Mesothelial cell of epicardium (in vitro differentiated cells): ENCODE results near the gene SLC6A13. TPM values are rescaled to one million over a fixed set of nuclear protein-coding genes. Genes with fewer than 3 reads are reported as not detected.

Experiments
- DNase-seq, 2 experiments: peaks; one replicate each; pipeline ENCODE4 v3.0.0; 2021; ENCODE audit warnings: low spot score in 2 of 2; ENCODE audit not compliant: unreplicated experiment in 2 of 2
- H3K27ac Mint-ChIP-seq: 2 replicates; pipeline ENCODE4 v1.8.0; 2021; ENCODE audit warnings: mixed read lengths
- H3K27me3 Mint-ChIP-seq: 2 replicates; pipeline ENCODE4 v1.8.0; 2021; ENCODE audit warnings: low read depth, mixed read lengths
- H3K36me3 Mint-ChIP-seq: 2 replicates; pipeline ENCODE4 v1.8.0; 2021; ENCODE audit warnings: mixed read lengths
- H3K4me1 Mint-ChIP-seq: 2 replicates; pipeline ENCODE4 v1.8.0; 2021; ENCODE audit warnings: mixed read lengths
- H3K4me3 Mint-ChIP-seq: 2 replicates; pipeline ENCODE4 v1.8.0; 2021; ENCODE audit warnings: mild to moderate bottlenecking, moderate library complexity, mixed read lengths
- H3K9me3 Mint-ChIP-seq: 2 replicates; pipeline ENCODE4 v1.8.0; 2021; ENCODE audit warnings: mixed read lengths
- CTCF ChIP-seq: fragments of 200-600 bp; sonication (generic); IDR thresholded peaks from one replicate; pipeline ENCODE4 v1.5.0; 2021; ENCODE audit warnings: antibody characterized with exemption; ENCODE audit not compliant: unreplicated experiment
- total RNA-seq: library from RNA; stranded (reverse); gene quantifications from 3 replicates; pipeline ENCODE4 v1.2.1, GENCODE V29; 2021

Gene SLC6A13
- total RNA-seq, 1 donor from 2014 or later, result 1.2 TPM

- H3K4me1 Mint-ChIP-seq, result peaks cover 7% of the 10 kb centered on the region
- H3K36me3 Mint-ChIP-seq, result no peaks in the 10 kb centered on the region
- TF ChIP-seq CTCF, result no peak
- no peak for DNase-seq
- H3K27ac Mint-ChIP-seq, result no peak overlapping the region
- no peak overlapping the region for H3K4me3 Mint-ChIP-seq
- H3K9me3 Mint-ChIP-seq, result no peaks in the 10 kb centered on the region
- H3K27me3 Mint-ChIP-seq, result peaks cover 23% of the 10 kb centered on the region
These were observed 80.2 kb downstream of the SLC6A13 start for GRCh38 chr12:182381-182892.

GRCh38 chr12:181921-182320, 80.7 kb downstream of the SLC6A13 start:
- TF ChIP-seq CTCF, result no peak
- peaks cover 18% of the 10 kb centered on the region for H3K27me3 Mint-ChIP-seq
- H3K4me3 Mint-ChIP-seq, result no peak overlapping the region
- peaks cover 7% of the 10 kb centered on the region for H3K4me1 Mint-ChIP-seq
- no peak overlapping the region for H3K27ac Mint-ChIP-seq
- H3K36me3 Mint-ChIP-seq, result no peaks in the 10 kb centered on the region
- DNase-seq, result no peak
- no peaks in the 10 kb centered on the region for H3K9me3 Mint-ChIP-seq

GRCh38 chr12:180445-180844, 82.2 kb downstream of the SLC6A13 start:
- H3K4me3 Mint-ChIP-seq, result no peak overlapping the region
- H3K4me1 Mint-ChIP-seq, result peaks cover 11% of the 10 kb centered on the region
- H3K9me3 Mint-ChIP-seq, result no peaks in the 10 kb centered on the region
- no peaks in the 10 kb centered on the region for H3K36me3 Mint-ChIP-seq
- H3K27ac Mint-ChIP-seq, result no peak overlapping the region
- no peak for DNase-seq
- no peak for TF ChIP-seq CTCF
- peaks cover 4% of the 10 kb centered on the region for H3K27me3 Mint-ChIP-seq

- peaks cover 15% of the 10 kb centered on the region for H3K4me1 Mint-ChIP-seq
- H3K36me3 Mint-ChIP-seq, result no peaks in the 10 kb centered on the region
- no peak for TF ChIP-seq CTCF
- DNase-seq, result no peak
- peaks cover 3% of the 10 kb centered on the region for H3K27me3 Mint-ChIP-seq
- no peak overlapping the region for H3K27ac Mint-ChIP-seq
- no peaks in the 10 kb centered on the region for H3K9me3 Mint-ChIP-seq
- H3K4me3 Mint-ChIP-seq, result no peak overlapping the region
These were observed 82.8 kb downstream of the SLC6A13 start for GRCh38 chr12:179885-180284.

GRCh38 chr12:179131-179884, 83.3 kb downstream of the SLC6A13 start:
- Mint-ChIP-seq H3K4me3 (no peak overlapping the region), H3K4me1 (peaks cover 16% of the 10 kb centered on the region), H3K27ac (no peak overlapping the region), H3K9me3 (no peaks in the 10 kb centered on the region), H3K36me3 (no peaks in the 10 kb centered on the region), H3K27me3 (peaks cover 2% of the 10 kb centered on the region)
- no peak for TF ChIP-seq CTCF
- no peak for DNase-seq

- Mint-ChIP-seq H3K27me3 (peaks cover 2% of the 10 kb centered on the region), H3K36me3 (no peaks in the 10 kb centered on the region), H3K4me1 (peaks cover 16% of the 10 kb centered on the region), H3K9me3 (no peaks in the 10 kb centered on the region), H3K4me3 (no peak overlapping the region), H3K27ac (no peak overlapping the region)
- TF ChIP-seq CTCF, result no peak
- no peak for DNase-seq
These were observed 83.9 kb downstream of the SLC6A13 start for GRCh38 chr12:178829-179109.
